Suprapubic skin (tissue), 4 donors: ENCODE data around the gene SELP. TPM values are rescaled to one million over a fixed set of nuclear protein-coding genes. Genes with fewer than 3 reads are reported as not detected.
"Not testable (repeated sequence)": the region's sequence is repeated elsewhere in the genome, so short reads cannot be mapped to it uniquely, and the experiment has no call there.

Experiments used
- DNase-seq, 2 donors: peaks; one replicate each; pipeline ENCODE4 v3.0.0-alpha.2; 2019; ENCODE audit warnings: low spot score in 2 of 2
- H3K27ac ChIP-seq: fragments of 200-600 bp; sonication (generic); one replicate; pipeline ENCODE4 v1.5.1; 2019
- H3K27me3 ChIP-seq: fragments of 200-600 bp; sonication (generic); one replicate; pipeline ENCODE4 v1.5.1; 2019
- H3K36me3 ChIP-seq: fragments of 200-600 bp; sonication (generic); one replicate; pipeline ENCODE4 v1.5.1; 2019
- H3K4me1 ChIP-seq: fragments of 200-600 bp; sonication (generic); one replicate; pipeline ENCODE4 v1.5.1; 2019
- H3K4me3 ChIP-seq: fragments of 200-600 bp; sonication (generic); one replicate; pipeline ENCODE4 v1.5.1; 2019; ENCODE audit warnings: mild to moderate bottlenecking
- H3K9me3 ChIP-seq: fragments of 200-600 bp; sonication (generic); one replicate; pipeline ENCODE4 v1.5.1; 2019
- CTCF ChIP-seq, 2 donors: fragments of 200-600 bp in 1 of 2; fragments of 450-650 bp in 1 of 2; sonication (generic) in 1 of 2; IDR thresholded peaks; one replicate each; pipeline ENCODE4 v1.5.1; 2016 to 2019; ENCODE audit warnings: antibody characterized with exemption in 2 of 2, mild to moderate bottlenecking in 1 of 2, moderate library complexity in 1 of 2
- EP300 ChIP-seq: sonication (generic); formaldehyde crosslinking; IDR thresholded peaks from one replicate; pipeline ENCODE4 v1.6.1; 2017; ENCODE audit warnings: antibody characterized with exemption
- POLR2A ChIP-seq, 2 donors: fragments of 450-650 bp; IDR thresholded peaks; one replicate each; pipeline ENCODE4 v1.6.1; 2017; ENCODE audit warnings: antibody characterized with exemption in 2 of 2, mild to moderate bottlenecking in 2 of 2, moderate library complexity in 2 of 2
- POLR2AphosphoS5 ChIP-seq, 3 donors: sonication (generic); formaldehyde crosslinking; IDR thresholded peaks; one replicate each; pipeline ENCODE4 v1.6.1; 2017; ENCODE audit warnings: antibody characterized with exemption in 3 of 3
- WGBS: methylation state at CpG from one replicate; pipeline ENCODE4 v1.1.5; 2018; 5-methylcytosine and 5-hydroxymethylcytosine counted together
- total RNA-seq, 4 donors: library from RNA; depleted of rRNA; stranded (reverse); fragments of >200 nt; gene quantifications; one replicate each; pipeline ENCODE4 v1.1.0, GENCODE V29; 2016

SELP gene
- 1 to 10 TPM in 3 of 4 donors, under 1 TPM in 1; 0.95 to 3.7 (median 2.6) TPM for total RNA-seq

GRCh38 chr1:169630006-169630405, at the start of gene SELP:
Gene SELP, minus strand, starts transcription at chr1:169630124. Its CDS starts 50 bp downstream, at chr1:169630074.
- no peak within 1 kb of the TSS for H3K4me3 ChIP-seq
- H3K27ac ChIP-seq = no peak within 1 kb of the TSS
- H3K9me3 ChIP-seq = peaks cover 15% of the 10 kb centered on the region
- H3K4me1 ChIP-seq = no peaks in the 10 kb centered on the region
- TF ChIP-seq CTCF (IDR thresholded peaks at IDR 0.05) = no peak
- no peak for TF ChIP-seq POLR2A (IDR thresholded peaks at IDR 0.05)
- TF ChIP-seq POLR2AphosphoS5 (IDR thresholded peaks at IDR 0.05) = no peak
- no peak for TF ChIP-seq EP300
- WGBS = 80% methylated on average over 1 of the region's 1 CpG
- H3K36me3 ChIP-seq = no peaks in the 10 kb centered on the region
- H3K27me3 ChIP-seq = peaks cover 4% of the 10 kb centered on the region
- no peak for DNase-seq

DNA sequence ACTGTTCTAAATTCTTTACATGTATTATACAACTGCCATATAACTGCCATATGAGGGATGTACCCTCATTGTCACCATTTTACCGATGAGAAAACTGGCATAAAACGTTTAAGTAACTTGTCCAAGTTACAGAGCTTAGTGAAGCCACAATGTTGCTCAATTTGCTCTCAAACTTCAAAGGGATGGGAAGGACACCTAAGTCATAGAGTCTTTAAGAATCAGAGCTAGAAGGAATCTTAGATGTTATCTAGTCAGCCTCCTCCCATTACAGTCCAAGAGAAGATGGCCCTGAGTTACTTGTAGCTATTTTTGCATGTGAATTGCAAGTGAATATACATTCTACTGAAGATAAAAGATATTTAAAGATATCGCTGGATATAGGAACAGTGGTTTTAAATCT, 49.8 kb upstream of the SELP start:
- Histone ChIP-seq H3K4me3 (no peak overlapping the region), H3K27ac (no peak overlapping the region), H3K27me3 (peaks cover 16% of the 10 kb centered on the region), H3K36me3 (no peaks in the 10 kb centered on the region), H3K9me3 (no peaks in the 10 kb centered on the region), H3K4me1 (no peaks in the 10 kb centered on the region)
- no peak for DNase-seq
- TF ChIP-seq POLR2A (IDR thresholded peaks at IDR 0.05) (no peak), POLR2AphosphoS5 (IDR thresholded peaks at IDR 0.05) (no peak), CTCF (IDR thresholded peaks at IDR 0.05) (no peak), EP300 (no peak)
- 65% methylated on average over 3 of the region's 3 CpGs for WGBS

- Histone ChIP-seq H3K4me3 (no peak overlapping the region), H3K27me3 (peaks cover 3% of the 10 kb centered on the region), H3K27ac (no peak overlapping the region), H3K36me3 (no peaks in the 10 kb centered on the region), H3K9me3 (no peaks in the 10 kb centered on the region), H3K4me1 (no peaks in the 10 kb centered on the region)
- 29% methylated on average over 2 of the region's 2 CpGs for WGBS
- TF ChIP-seq EP300 = no peak
- TF ChIP-seq POLR2AphosphoS5 (IDR thresholded peaks at IDR 0.05) = no peak
- no peak for TF ChIP-seq POLR2A (IDR thresholded peaks at IDR 0.05)
- no peak for TF ChIP-seq CTCF (IDR thresholded peaks at IDR 0.05)
- DNase-seq = no peak
These were observed 46.1 kb upstream of the SELP start for GRCh38 chr1:169676001-169676400.

DNA sequence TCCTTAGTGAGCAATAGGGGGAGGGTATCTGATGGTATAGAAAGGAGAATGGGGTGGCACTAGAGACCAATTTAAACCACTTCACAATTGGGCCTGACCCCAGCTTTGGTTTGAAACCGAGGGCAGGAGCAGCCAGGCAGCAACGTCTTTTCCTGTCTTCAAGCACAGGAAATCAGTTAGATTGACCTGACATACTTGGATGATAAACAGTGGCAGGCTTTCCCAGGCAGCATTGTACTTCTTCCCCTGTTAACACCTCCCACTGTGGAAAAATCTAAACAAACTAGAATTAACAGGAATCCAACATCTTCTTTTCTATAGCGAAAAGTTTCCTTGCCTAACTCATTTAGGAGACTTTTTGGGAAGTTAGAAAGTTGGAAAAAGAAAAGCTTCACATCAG, 40.9 kb upstream of the SELP start:
- no peaks in the 10 kb centered on the region for H3K27me3 ChIP-seq
- H3K27ac ChIP-seq = no peak overlapping the region
- no peak overlapping the region for H3K4me3 ChIP-seq
- no peak for TF ChIP-seq EP300
- TF ChIP-seq POLR2A (IDR thresholded peaks at IDR 0.05) = no peak
- no peaks in the 10 kb centered on the region for H3K4me1 ChIP-seq
- no peaks in the 10 kb centered on the region for H3K9me3 ChIP-seq
- DNase-seq = no peak
- 33% methylated on average over 3 of the region's 3 CpGs for WGBS
- H3K36me3 ChIP-seq = no peaks in the 10 kb centered on the region

GRCh38 chr1:169670244-169670643, 40.3 kb upstream of the SELP start:
- H3K4me1 ChIP-seq, H3K36me3 ChIP-seq, H3K4me3 ChIP-seq, DNase-seq, H3K27ac ChIP-seq, H3K9me3 ChIP-seq, H3K27me3 ChIP-seq: not testable (repeated sequence)
- WGBS = 94% methylated on average over 3 of the region's 3 CpGs

DNA sequence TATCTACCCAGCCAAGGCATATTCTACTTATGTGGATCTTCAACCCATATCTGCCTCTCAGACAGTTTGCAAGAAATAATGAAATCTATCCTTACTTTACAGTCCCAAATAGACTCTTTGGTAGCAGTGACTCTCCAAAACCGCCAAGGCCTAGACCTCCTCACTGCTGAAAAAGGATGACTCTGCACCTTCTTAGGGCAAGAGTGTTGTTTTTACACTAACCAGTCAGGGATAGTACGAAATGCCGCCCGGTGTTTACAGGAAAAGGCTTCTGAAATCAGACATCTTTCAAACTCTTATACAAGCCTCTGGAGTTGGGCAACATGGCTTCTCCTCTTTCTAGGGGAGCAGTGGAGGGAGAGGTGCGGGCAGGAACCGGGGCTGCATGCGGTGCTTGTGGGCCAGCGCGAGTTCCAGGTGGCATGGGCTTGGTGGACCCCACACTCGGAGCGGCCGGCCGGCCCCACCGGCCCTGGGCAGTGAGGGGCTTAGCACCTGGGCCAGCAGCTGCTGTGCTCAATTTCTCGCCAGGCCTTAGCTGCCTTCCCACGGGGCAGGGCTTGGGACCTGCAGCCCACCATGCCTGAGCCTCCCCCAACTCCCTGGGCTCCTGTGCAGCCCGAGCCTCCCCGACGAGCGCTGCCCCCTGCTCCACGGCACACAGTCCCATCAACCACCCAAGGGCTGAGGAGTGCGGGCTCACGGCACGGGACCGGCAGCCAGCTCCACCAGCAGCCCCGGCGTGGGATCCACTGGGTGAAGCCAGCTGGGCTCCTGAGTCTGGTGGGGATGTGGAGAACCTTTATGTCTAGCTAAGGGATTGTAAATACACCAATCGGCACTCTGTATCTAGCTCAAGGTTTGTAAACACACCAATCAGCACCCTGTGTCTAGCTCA, 38.0 kb upstream of the SELP start:
- H3K9me3 ChIP-seq, H3K4me1 ChIP-seq, H3K27ac ChIP-seq, H3K4me3 ChIP-seq, H3K36me3 ChIP-seq, DNase-seq, H3K27me3 ChIP-seq: not testable (repeated sequence)
- 88% methylated on average over 20 of the region's 28 CpGs for WGBS

DNA sequence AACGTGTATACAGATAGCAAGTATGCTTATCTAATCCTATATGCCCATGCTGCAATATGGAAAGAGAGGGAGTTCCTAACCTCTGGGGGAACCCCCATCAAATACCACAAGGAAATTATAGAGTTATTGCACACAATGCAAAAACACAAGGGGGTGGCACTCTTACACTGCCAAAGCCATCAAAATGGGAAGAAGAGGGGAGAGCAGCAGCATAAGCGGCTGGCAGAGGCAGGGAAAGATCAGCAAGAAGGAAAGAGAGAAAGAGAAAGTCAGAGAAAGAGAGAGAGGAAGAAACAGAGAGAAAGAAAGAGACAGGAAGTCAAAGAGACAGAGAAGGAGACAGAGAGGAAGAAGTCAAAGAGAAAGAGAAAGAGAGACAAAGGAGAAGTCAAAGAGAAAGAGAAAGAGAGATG, 37.3 kb upstream of the SELP start:
- not testable (repeated sequence) for H3K9me3 ChIP-seq, H3K4me1 ChIP-seq, H3K36me3 ChIP-seq, H3K4me3 ChIP-seq, H3K27me3 ChIP-seq, H3K27ac ChIP-seq, DNase-seq
- 69% methylated on average over 2 of the region's 2 CpGs for WGBS

- not testable (repeated sequence) for DNase-seq, H3K4me3 ChIP-seq, H3K36me3 ChIP-seq, H3K27ac ChIP-seq, H3K27me3 ChIP-seq, H3K4me1 ChIP-seq, H3K9me3 ChIP-seq
- WGBS = 65% methylated on average over 8 of the region's 8 CpGs
These were observed 32.8 kb upstream of the SELP start for GRCh38 chr1:169662680-169663079.

GRCh38 chr1:169661066-169661465, 31.1 kb upstream of the SELP start:
- WGBS = 94% methylated on average over 15 of the region's 16 CpGs
- H3K9me3 ChIP-seq, DNase-seq: not testable (repeated sequence)

DNA sequence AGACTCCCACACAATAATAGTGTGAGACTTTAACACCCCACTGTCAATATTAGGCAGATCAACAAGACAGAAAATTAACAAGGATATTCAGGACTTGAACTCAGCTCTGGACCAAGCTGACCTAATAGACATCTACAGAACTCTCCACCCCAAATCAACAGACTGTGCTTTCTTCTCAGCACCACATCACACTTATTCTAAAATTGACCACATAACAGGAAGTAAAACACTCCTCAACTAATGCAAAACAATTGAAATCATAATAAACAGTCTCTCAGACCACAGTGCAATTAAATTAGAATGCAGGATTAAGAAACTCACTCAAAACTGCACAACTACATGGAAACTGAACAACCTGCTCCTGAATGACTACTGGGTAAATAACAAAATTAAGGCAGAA, 28.9 kb upstream of the SELP start:
- DNase-seq, H3K4me1 ChIP-seq, H3K4me3 ChIP-seq, H3K36me3 ChIP-seq, H3K27ac ChIP-seq, H3K9me3 ChIP-seq: not testable (repeated sequence)
- H3K27me3 ChIP-seq = peaks cover 14% of the 10 kb centered on the region

More at GRCh38 chr1:169661066-169661465, 31.1 kb upstream of the SELP start:
- H3K4me1 ChIP-seq, H3K27me3 ChIP-seq, H3K4me3 ChIP-seq, H3K27ac ChIP-seq, H3K36me3 ChIP-seq: not testable (repeated sequence)
